Thyroid gland (tissue), 4 donors: ENCODE results near the gene DOK7.

ENCODE experiments used
- CTCF ChIP-seq, 6 experiments: fragments of 200-600 bp in 3 of 6; fragments of 450-650 bp in 3 of 6; sonication (generic) in 3 of 6; IDR thresholded peaks; one replicate each; pipeline ENCODE4 v1.5.1; 2016 to 2019; ENCODE audit warnings: antibody characterized with exemption in 6 of 6, mild to moderate bottlenecking in 2 of 6, inconsistent platforms in 1 of 6, moderate library complexity in 1 of 6
- POLR2A ChIP-seq, 2 donors: fragments of 450-650 bp; IDR thresholded peaks; one replicate each; pipeline ENCODE4 v1.6.1; 2017; ENCODE audit warnings: antibody characterized with exemption in 2 of 2, mild to moderate bottlenecking in 2 of 2, moderate library complexity in 1 of 2

DNA sequence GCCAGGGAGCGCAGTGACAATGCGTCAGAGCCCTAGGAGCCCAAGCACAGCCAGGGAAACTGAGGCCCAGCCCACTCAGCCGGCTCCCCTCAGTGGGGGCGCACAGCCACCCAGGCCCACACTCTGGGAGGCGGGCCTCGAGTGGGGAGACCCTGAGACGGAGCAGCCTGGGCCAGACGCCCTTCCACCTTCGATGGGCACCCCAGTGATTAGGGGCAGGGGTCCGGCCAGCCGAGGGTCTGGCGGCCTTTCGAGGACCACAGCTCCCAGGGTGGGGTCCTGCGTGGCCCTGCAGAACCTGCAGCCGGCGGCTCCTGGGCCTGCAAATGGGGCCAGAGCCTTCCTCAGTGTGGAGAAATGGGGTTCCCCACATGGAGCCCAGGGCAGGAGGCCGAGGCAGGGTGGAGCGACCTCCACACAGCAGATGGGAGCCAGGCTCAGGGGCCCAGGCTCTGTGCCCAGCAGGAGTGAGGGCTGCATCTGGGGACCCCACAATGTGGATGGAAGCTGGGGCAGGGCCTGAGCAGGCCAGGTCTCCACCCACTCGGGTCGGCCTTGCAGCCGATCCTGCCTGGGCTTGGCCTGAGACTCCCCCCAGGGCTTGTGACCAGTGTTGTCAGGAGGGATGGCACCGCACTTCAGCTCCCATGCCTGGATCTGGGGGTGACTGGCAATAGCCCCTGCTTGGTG, 16.3 kb upstream of the DOK7 start:
- TF ChIP-seq CTCF (IDR thresholded peaks at IDR 0.05) (no peak), POLR2A (IDR thresholded peaks at IDR 0.05) (no peak)
